Measurements from ENCODE around the gene CTDSPL2. TPM values are rescaled to one million over a fixed set of nuclear protein-coding genes. Genes with fewer than 3 reads are reported as not detected.

Gene CTDSPL2
- total and polyA plus RNA-seq, 2 of the 8 experiments (the other 6 are each of a cell fraction or from before 2014, with no cell fraction given): 25.2 to 64.7 TPM

DNA sequence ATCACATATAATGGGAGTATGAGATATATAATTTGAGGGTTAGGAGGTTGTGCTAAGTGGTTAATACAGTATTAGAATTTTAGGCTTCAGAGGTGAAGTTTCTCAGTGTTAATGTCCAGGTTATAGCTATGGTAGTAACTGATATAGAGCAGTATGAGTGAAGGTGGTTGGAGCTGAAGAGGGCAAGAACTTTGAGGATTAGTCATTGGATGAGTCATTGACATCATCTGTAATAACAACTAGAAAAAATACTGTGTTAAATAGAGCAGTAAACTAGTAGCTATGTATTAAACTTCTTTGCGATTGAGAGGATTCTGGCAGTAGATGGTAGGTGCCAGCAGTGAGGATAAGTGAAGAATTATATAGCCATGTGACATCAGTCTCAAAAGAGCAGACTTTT is 62.0 kb downstream of the CTDSPL2 start:
- Histone ChIP-seq H3K23me2 (ENCODE audit: low read depth, low read length) (peaks cover 1% of the 10 kb centered on the region; the same call in 1 of the 2 replicates), H2BK5ac (ENCODE audit: low read depth, low read length) (no peak overlapping the region), H3K36me3 (ENCODE audit: control insufficient read depth in 2 of 4, insufficient read depth in 4 of 4, low read length in 3 of 4) (peaks cover 7 to 52% (median 17%) of the 10 kb centered on the region in 4 experiments), H3K79me2 (ENCODE audit: control insufficient read depth in 1 of 2, insufficient read depth in 2 of 2, low read length in 2 of 2) (no peaks in the 10 kb centered on the region; a peak in 1 of 4 replicates), H2BK20ac (ENCODE audit: low read length) (no peak overlapping the region), H3K56ac (replicated peaks; ENCODE audit: insufficient read length, low read depth, low read length) (no peak overlapping the region), H4K91ac (replicated peaks; ENCODE audit: insufficient read length, low read length) (no peak overlapping the region), H2AFZ (ENCODE audit: low read length) (no peak overlapping the region), H3K4me3 (ENCODE audit: extremely low read depth in 1 of 4, insufficient read depth in 2 of 4, low read depth in 3 of 4, low read length in 4 of 4) (no peak overlapping the region), H3K79me1 (ENCODE audit: low read depth, low read length) (no peaks in the 10 kb centered on the region), H3K27me3 (replicated peaks in 1 of 4; ENCODE audit: control insufficient read depth in 3 of 4, extremely low read depth in 1 of 4, insufficient read depth in 3 of 4, low read length in 3 of 4) (no peaks in the 10 kb centered on the region), H3K23ac (ENCODE audit: insufficient read length) (no peak overlapping the region), H3K18ac (ENCODE audit: extremely low read depth, low read length) (no peak overlapping the region), H4K5ac (ENCODE audit: insufficient read length, low read depth, low read length) (no peak overlapping the region), H2BK15ac (ENCODE audit: low read length) (no peak overlapping the region), H2BK120ac (replicated peaks; ENCODE audit: low read depth, low read length) (no peak overlapping the region), H3K4me2 (ENCODE audit: insufficient read depth in 1 of 2, low read depth in 2 of 2, low read length in 2 of 2) (no peak overlapping the region), H3K4ac (replicated peaks; ENCODE audit: insufficient read length, low read depth, low read length) (no peak overlapping the region), H3K14ac (ENCODE audit: insufficient read length) (no peak overlapping the region), H4K8ac (ENCODE audit: extremely low read depth, insufficient read depth, low read length) (no peak overlapping the region), H2AK5ac (ENCODE audit: low read depth, low read length) (no peak overlapping the region), H4K20me1 (replicated peaks in 1 of 2; ENCODE audit: control insufficient read depth in 1 of 2, insufficient read depth in 2 of 2, low read length in 2 of 2) (peaks cover 0 to 12% of the 10 kb centered on the region in 2 experiments), H3K9me3 (ENCODE audit: insufficient read depth in 2 of 2, low read depth in 1 of 2, low read length in 1 of 2) (no peaks in the 10 kb centered on the region), H3K4me1 (replicated peaks in 1 of 4; ENCODE audit: control insufficient read depth in 3 of 4, insufficient read depth in 4 of 4, low read length in 3 of 4) (no peaks in the 10 kb centered on the region), H3K27ac (ENCODE audit: low read depth, low read length) (no peak overlapping the region), H2BK12ac (ENCODE audit: low read depth, low read length) (no peak overlapping the region), H3K9ac (replicated peaks in 1 of 4; ENCODE audit: extremely low read depth in 1 of 4, low read depth in 3 of 4, low read length in 3 of 4) (no peak overlapping the region)
- POLR2A ChIA-PET (ENCODE audit: partially characterized antibody): no interaction called here
- DNase-seq (ENCODE audit: low read depth in 1 of 2, low spot score in 2 of 2) (no peak), FAIRE-seq (no peak)
- CTCF ChIA-PET (ENCODE audit: partially characterized antibody): interaction anchor here (0.8 to 1.6 kb wide), 2 partner anchors 12 to 57 kb away, joined by 3 to 4 read pairs; no protein-coding TSS in a partner anchor
- WGBS, 2 experiments (ENCODE audit: extremely low coverage in 1 of 2, insufficient coverage in 1 of 2, insufficient read length in 1 of 2, insufficient replicate concordance in 2 of 2, low coverage in 1 of 2, low lambda C conversion rate in 2 of 2, missing lambda C conversion rate in 1 of 2): 100% methylated on average over 1 of the region's 1 CpG; no CpG with 5 or more reads in 1 of the 2 experiments
- TF ChIP-seq POLR2A (IDR thresholded peaks at IDR 0.05; ENCODE audit: control extremely low read depth in 1 of 2, low read depth in 2 of 2, low read length in 2 of 2): no peak
